CD14-positive monocyte (primary cell): ENCODE results near the gene RRBP1. TPM values are rescaled to one million over a fixed set of nuclear protein-coding genes. Genes with fewer than 3 reads are reported as not detected.

Experiments used
- DNase-seq, 3 donors: peaks; one replicate each; pipeline ENCODE4 v3.0.0-alpha.2; 2011 to 2022
- H2AFZ ChIP-seq: 2 replicates; pipeline ENCODE4 v1.6.0; 2012; ENCODE audit warnings: mild to moderate bottlenecking, low read depth, low read length, inconsistent platforms; ENCODE audit not compliant: insufficient read depth, poor library complexity, severe bottlenecking
- H3K27ac ChIP-seq, 2 donors: 1 replicate in 1 of 2; 2 replicates in 1 of 2; pipeline ENCODE4 v1.5.1; 2012 to 2013; ENCODE audit warnings: low read length in 2 of 2, control low read depth in 1 of 2, inconsistent platforms in 1 of 2, low read depth in 1 of 2, mild to moderate bottlenecking in 1 of 2
- H3K27me3 ChIP-seq, 2 donors: one replicate each; pipeline versions ENCODE4 v1.6.0 to v1.6.1; 2011 to 2013; ENCODE audit warnings: low read length in 2 of 2; ENCODE audit not compliant: control insufficient read depth in 2 of 2, insufficient read depth in 2 of 2
- H3K36me3 ChIP-seq, 2 donors: replicated peaks in 1 of 2; 1 replicate in 1 of 2; 2 replicates in 1 of 2; pipeline versions ENCODE4 v1.5.1 to v1.6.1; 2012 to 2013; ENCODE audit warnings: low read length in 2 of 2, control low read depth in 1 of 2, inconsistent platforms in 1 of 2, mild to moderate bottlenecking in 1 of 2; ENCODE audit not compliant: insufficient read depth in 2 of 2, control insufficient read depth in 1 of 2
- H3K4me1 ChIP-seq, 2 donors: 1 replicate in 1 of 2; 2 replicates in 1 of 2; pipeline versions ENCODE4 v1.5.1 to v1.6.1; 2012 to 2013; ENCODE audit warnings: low read length in 2 of 2, control low read depth in 1 of 2, inconsistent platforms in 1 of 2, mild to moderate bottlenecking in 1 of 2, moderate library complexity in 1 of 2; ENCODE audit not compliant: insufficient read depth in 2 of 2, control insufficient read depth in 1 of 2
- H3K4me2 ChIP-seq: replicated peaks from 2 replicates; pipeline ENCODE3; 2012; ENCODE audit warnings: low read length, moderate library complexity, mild to moderate bottlenecking; ENCODE audit not compliant: poor library complexity, severe bottlenecking; ENCODE audit errors: extremely low read depth
- H3K4me3 ChIP-seq, 3 experiments: fragments of 200-600 bp in 1 of 3; sonication (generic) in 1 of 3; replicated peaks in 1 of 3; 1 replicate in 2 of 3; 2 replicates in 1 of 3; pipeline ENCODE4 v1.5.1; 2011 to 2013; ENCODE audit warnings: low read length in 3 of 3, mild to moderate bottlenecking in 3 of 3, control low read depth in 2 of 3, low read depth in 2 of 3, inconsistent platforms in 1 of 3, moderate library complexity in 1 of 3
- H3K79me2 ChIP-seq: 2 replicates; pipeline ENCODE4 v1.6.0; 2012; ENCODE audit warnings: mild to moderate bottlenecking, control low read depth, inconsistent platforms, low read length, moderate library complexity; ENCODE audit not compliant: insufficient read depth
- H3K9ac ChIP-seq: 2 replicates; pipeline ENCODE4 v1.6.0; 2017; ENCODE audit warnings: low read length, mild to moderate bottlenecking; ENCODE audit not compliant: insufficient read depth, poor library complexity, severe bottlenecking
- H3K9me3 ChIP-seq, 2 donors: replicated peaks in 1 of 2; 1 replicate in 1 of 2; 2 replicates in 1 of 2; pipeline versions ENCODE4 v1.5.1 to v1.6.1; 2012 to 2013; ENCODE audit warnings: low read length in 2 of 2, control low read depth in 1 of 2; ENCODE audit not compliant: control insufficient read depth in 1 of 2, insufficient read depth in 1 of 2
- H4K20me1 ChIP-seq: 2 replicates; pipeline ENCODE4 v1.6.0; 2012; ENCODE audit warnings: mild to moderate bottlenecking, low read length, control low read depth, moderate library complexity; ENCODE audit not compliant: insufficient read depth
- H3K27ac Mint-ChIP-seq, 7 donors: one replicate each; pipeline ENCODE4 v1.8.0; 2020; ENCODE audit warnings: mild to moderate bottlenecking in 7 of 7, mixed read lengths in 7 of 7, moderate library complexity in 6 of 7, inconsistent platforms in 2 of 7
- H3K27me3 Mint-ChIP-seq, 3 donors: one replicate each; pipeline ENCODE4 v1.8.0; 2021 to 2022; ENCODE audit warnings: low read depth in 3 of 3, mild to moderate bottlenecking in 3 of 3, mixed read lengths in 3 of 3, moderate library complexity in 3 of 3, inconsistent platforms in 1 of 3
- H3K36me3 Mint-ChIP-seq, 2 donors: one replicate each; pipeline ENCODE4 v1.8.0; 2020; ENCODE audit warnings: mixed read lengths in 2 of 2, inconsistent platforms in 1 of 2, mild to moderate bottlenecking in 1 of 2
- H3K4me1 Mint-ChIP-seq: one replicate; pipeline ENCODE4 v1.8.0; 2020; ENCODE audit warnings: mild to moderate bottlenecking, mixed read lengths
- H3K4me3 Mint-ChIP-seq, 2 donors: one replicate each; pipeline ENCODE4 v1.8.0; 2020; ENCODE audit warnings: mild to moderate bottlenecking in 2 of 2, mixed read lengths in 2 of 2, moderate library complexity in 1 of 2
- H3K9me3 Mint-ChIP-seq, 7 donors: one replicate each; pipeline ENCODE4 v1.8.0; 2020 to 2022; ENCODE audit warnings: mixed read lengths in 7 of 7, mild to moderate bottlenecking in 6 of 7, moderate library complexity in 6 of 7, inconsistent platforms in 2 of 7
- WGBS: methylation state at CpG from one replicate; pipeline ENCODE4 v1.1.5; 2013; ENCODE audit warnings: missing lambda C conversion rate; ENCODE audit not compliant: insufficient coverage; 5-methylcytosine and 5-hydroxymethylcytosine counted together
- intact Hi-C, 2 donors: fragments of 100-400 bp; cut with micrococcal nuclease; formaldehyde crosslinking; loops; one replicate each; pipeline versions ENCODE4 v1.15.0 to v1.15.1; 2023
- polyA plus RNA-seq, 3 donors: library from polyadenylated mRNA; depleted of rRNA in 1 of 3; unstranded in 2 of 3; stranded (reverse) in 1 of 3; fragments of 300-500 nt in 2 of 3; fragments of >200 nt in 1 of 3; fragmentation: Illumina TruSeq in 2 of 3; gene quantifications; 1 replicate in 2 of 3; 2 replicates in 1 of 3; pipeline ENCODE4 v1.2.3, GENCODE V29; 2012 to 2021
- TF ChIP-seq, protein P1 (sequence below): fragments of 200-600 bp; IDR thresholded peaks from one replicate; pipeline ENCODE4 v1.8.0; 2022; ENCODE audit warnings: antibody characterized with exemption, mild to moderate bottlenecking

RRBP1 gene
- polyA plus RNA-seq, 3 donors = 4.7 to 22.2 (median 7.5) TPM

GRCh38 chr20:17690144-17690543, 8.1 kb upstream of the RRBP1 start:
- Mint-ChIP-seq H3K36me3 (no peaks in the 10 kb centered on the region), H3K27me3 (peaks cover 7 to 17% (median 9%) of the 10 kb centered on the region in 3 donors), H3K27ac (no peak overlapping the region), H3K9me3 (peaks cover 0 to 12% (median 2%) of the 10 kb centered on the region in 7 donors), H3K4me3 (no peak overlapping the region), H3K4me1 (peaks cover 1% of the 10 kb centered on the region)
- no peaks in the 10 kb centered on the region for H3K36me3 ChIP-seq
- no peaks in the 10 kb centered on the region for H4K20me1 ChIP-seq
- WGBS = 100% methylated on average over 1 of the region's 2 CpGs
- H3K4me2 ChIP-seq = no peak overlapping the region
- H3K9me3 ChIP-seq = no peaks in the 10 kb centered on the region
- no peaks in the 10 kb centered on the region for H3K27me3 ChIP-seq
- no peak for DNase-seq
- H3K9ac ChIP-seq = no peak overlapping the region
- intact Hi-C loops = no loop called here
- no peaks in the 10 kb centered on the region for H3K79me2 ChIP-seq
- TF ChIP-seq, protein P1, sequence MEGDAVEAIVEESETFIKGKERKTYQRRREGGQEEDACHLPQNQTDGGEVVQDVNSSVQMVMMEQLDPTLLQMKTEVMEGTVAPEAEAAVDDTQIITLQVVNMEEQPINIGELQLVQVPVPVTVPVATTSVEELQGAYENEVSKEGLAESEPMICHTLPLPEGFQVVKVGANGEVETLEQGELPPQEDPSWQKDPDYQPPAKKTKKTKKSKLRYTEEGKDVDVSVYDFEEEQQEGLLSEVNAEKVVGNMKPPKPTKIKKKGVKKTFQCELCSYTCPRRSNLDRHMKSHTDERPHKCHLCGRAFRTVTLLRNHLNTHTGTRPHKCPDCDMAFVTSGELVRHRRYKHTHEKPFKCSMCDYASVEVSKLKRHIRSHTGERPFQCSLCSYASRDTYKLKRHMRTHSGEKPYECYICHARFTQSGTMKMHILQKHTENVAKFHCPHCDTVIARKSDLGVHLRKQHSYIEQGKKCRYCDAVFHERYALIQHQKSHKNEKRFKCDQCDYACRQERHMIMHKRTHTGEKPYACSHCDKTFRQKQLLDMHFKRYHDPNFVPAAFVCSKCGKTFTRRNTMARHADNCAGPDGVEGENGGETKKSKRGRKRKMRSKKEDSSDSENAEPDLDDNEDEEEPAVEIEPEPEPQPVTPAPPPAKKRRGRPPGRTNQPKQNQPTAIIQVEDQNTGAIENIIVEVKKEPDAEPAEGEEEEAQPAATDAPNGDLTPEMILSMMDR = no peak
- no peak overlapping the region for H3K4me3 ChIP-seq
- no peak overlapping the region for H3K27ac ChIP-seq
- no peak overlapping the region for H2AFZ ChIP-seq
- H3K4me1 ChIP-seq = no peaks in the 10 kb centered on the region

DNA sequence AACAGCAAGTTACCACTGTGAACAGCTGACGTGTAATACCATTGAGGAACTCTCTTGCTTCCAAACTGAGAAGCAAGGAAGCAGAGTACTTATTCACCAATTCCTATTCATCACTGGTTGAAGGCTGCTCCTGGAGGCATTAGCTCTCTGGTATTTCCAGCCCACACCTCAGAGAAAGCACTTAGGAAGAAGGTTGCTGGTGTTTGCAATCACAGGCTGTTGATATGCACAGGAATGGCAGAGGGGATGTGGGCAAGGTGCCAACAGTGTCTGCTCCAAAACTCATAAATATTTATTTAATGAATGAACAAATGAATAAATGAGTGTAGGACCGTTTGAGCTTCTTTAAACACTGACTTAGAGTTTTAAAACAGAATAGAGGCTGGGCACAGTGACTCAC, 6.9 kb upstream of the RRBP1 start:
- intact Hi-C loops = loop anchor here in 1 of 2 donors (10.0 kb wide), 2 partner anchors 124 to 206 kb away; no protein-coding TSS in a partner anchor
- Histone ChIP-seq H3K36me3 (no peaks in the 10 kb centered on the region), H3K4me3 (no peak overlapping the region), H3K79me2 (no peaks in the 10 kb centered on the region), H4K20me1 (no peaks in the 10 kb centered on the region), H3K4me1 (no peaks in the 10 kb centered on the region), H3K9me3 (no peaks in the 10 kb centered on the region), H2AFZ (no peak overlapping the region), H3K27me3 (no peaks in the 10 kb centered on the region), H3K4me2 (no peak overlapping the region), H3K9ac (no peak overlapping the region), H3K27ac (no peak overlapping the region)
- Mint-ChIP-seq H3K27ac (no peak overlapping the region), H3K9me3 (peaks cover 0 to 10% (median 2%) of the 10 kb centered on the region in 7 donors), H3K27me3 (peaks cover 9 to 21% (median 9%) of the 10 kb centered on the region in 3 donors), H3K4me3 (no peak overlapping the region), H3K4me1 (peaks cover 5% of the 10 kb centered on the region), H3K36me3 (no peaks in the 10 kb centered on the region)
- TF ChIP-seq, protein P1 = no peak
- 56% methylated on average over 1 of the region's 2 CpGs for WGBS
- no peak for DNase-seq
